Left lung (tissue), 10 donors: ENCODE measurements around the gene UNG. TPM values are rescaled to one million over a fixed set of nuclear protein-coding genes. Genes with fewer than 3 reads are reported as not detected.

Experiments used
- ATAC-seq: fragments of 200-7000 bp; cut with Tn5 transposase; one replicate; pipeline ENCODE4 v1.9.1; 2020; ENCODE audit warnings: moderate library complexity
- DNase-seq, 4 donors: peaks; one replicate each; pipeline ENCODE4 v3.0.0-alpha.2; 2013 to 2020
- H3K27ac ChIP-seq, 2 donors: fragments of 200-600 bp; sonication (generic) in 1 of 2; one replicate each; pipeline versions ENCODE4 v1.5.0 to v1.8.0; 2020 to 2021
- H3K27me3 ChIP-seq, 2 donors: fragments of 200-600 bp; sonication (generic) in 1 of 2; one replicate each; pipeline versions ENCODE4 v1.5.0 to v1.8.0; 2020 to 2021
- H3K36me3 ChIP-seq, 2 donors: fragments of 200-600 bp; sonication (generic) in 1 of 2; one replicate each; pipeline versions ENCODE4 v1.5.0 to v1.8.0; 2020 to 2021
- H3K4me1 ChIP-seq, 2 donors: fragments of 200-600 bp; one replicate each; pipeline ENCODE4 v1.8.0; 2021
- H3K4me3 ChIP-seq, 2 donors: fragments of 200-600 bp; sonication (generic) in 1 of 2; one replicate each; pipeline versions ENCODE4 v1.5.0 to v1.8.0; 2020 to 2021; ENCODE audit warnings: mild to moderate bottlenecking in 1 of 2
- H3K9me3 ChIP-seq, 2 donors: fragments of 200-600 bp; sonication (generic) in 1 of 2; one replicate each; pipeline versions ENCODE4 v1.5.0 to v1.8.0; 2020 to 2021
- intact Hi-C, 2 donors: fragments of 100-400 bp; cut with DNase I; formaldehyde crosslinking; loops; one replicate each; pipeline versions ENCODE4 v1.11.2 to v1.14.2; 2022
- polyA plus RNA-seq, 6 donors: library from polyadenylated mRNA; unstranded; fragments of 120-200 nt; gene quantifications; one replicate each; pipeline ENCODE4 v1.2.1, GENCODE V29; 2013; ENCODE audit not compliant: insufficient read length in 6 of 6
- total RNA-seq, 2 donors: library from RNA; stranded (reverse); fragmentation: NEBNext Ultra II Directional; extraction: Animal tissue kit (Norgen Biotek cat#: 25700); gene quantifications; one replicate each; pipeline ENCODE4 v1.2.1, GENCODE V29; 2021
- TF ChIP-seq, protein P1 (sequence below), 2 donors: fragments of 200-600 bp; sonication (generic) in 1 of 2; IDR thresholded peaks; one replicate each; pipeline versions ENCODE4 v1.5.0 to v1.8.0; 2021; ENCODE audit warnings: antibody characterized with exemption in 2 of 2
- donor health status: DM: no; HTN: yes; CAD: no.
- donor health status: DM: no; HTN: no; CAD: no.

Gene UNG
- total and polyA plus RNA-seq, 8 donors, result 22.4 to 55.7 (median 49.0) TPM

DNA sequence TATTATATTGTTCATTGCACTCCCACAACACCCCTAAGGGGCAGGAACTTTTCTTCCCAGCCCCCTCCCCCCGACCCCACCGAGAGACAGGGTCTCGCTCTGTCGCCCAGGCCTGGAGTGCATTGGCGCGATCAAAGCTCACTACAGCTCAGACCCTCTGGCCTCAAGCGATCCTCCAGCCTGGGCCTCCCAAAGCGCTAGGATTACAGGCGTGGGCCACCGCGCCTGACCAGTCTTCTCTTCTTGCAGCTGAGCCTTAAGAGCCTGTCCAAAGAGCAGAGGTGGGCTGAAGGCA lies 310 bp upstream of the UNG start:
- Histone ChIP-seq H3K9me3 (no peaks in the 10 kb centered on the region), H3K27me3 (no peaks in the 10 kb centered on the region), H3K36me3 (peaks cover 0 to 7% of the 10 kb centered on the region in 2 donors), H3K27ac (no peak overlapping the region), H3K4me3 (peak overlapping the region; percentile 24 to 76), H3K4me1 (peaks cover 11 to 44% of the 10 kb centered on the region in 2 donors)
- intact Hi-C loops, result no loop called here
- no peak for ATAC-seq
- DNase-seq, result no peak
- TF ChIP-seq, protein P1, sequence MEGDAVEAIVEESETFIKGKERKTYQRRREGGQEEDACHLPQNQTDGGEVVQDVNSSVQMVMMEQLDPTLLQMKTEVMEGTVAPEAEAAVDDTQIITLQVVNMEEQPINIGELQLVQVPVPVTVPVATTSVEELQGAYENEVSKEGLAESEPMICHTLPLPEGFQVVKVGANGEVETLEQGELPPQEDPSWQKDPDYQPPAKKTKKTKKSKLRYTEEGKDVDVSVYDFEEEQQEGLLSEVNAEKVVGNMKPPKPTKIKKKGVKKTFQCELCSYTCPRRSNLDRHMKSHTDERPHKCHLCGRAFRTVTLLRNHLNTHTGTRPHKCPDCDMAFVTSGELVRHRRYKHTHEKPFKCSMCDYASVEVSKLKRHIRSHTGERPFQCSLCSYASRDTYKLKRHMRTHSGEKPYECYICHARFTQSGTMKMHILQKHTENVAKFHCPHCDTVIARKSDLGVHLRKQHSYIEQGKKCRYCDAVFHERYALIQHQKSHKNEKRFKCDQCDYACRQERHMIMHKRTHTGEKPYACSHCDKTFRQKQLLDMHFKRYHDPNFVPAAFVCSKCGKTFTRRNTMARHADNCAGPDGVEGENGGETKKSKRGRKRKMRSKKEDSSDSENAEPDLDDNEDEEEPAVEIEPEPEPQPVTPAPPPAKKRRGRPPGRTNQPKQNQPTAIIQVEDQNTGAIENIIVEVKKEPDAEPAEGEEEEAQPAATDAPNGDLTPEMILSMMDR (IDR thresholded peaks at IDR 0.05), result no peak

DNA sequence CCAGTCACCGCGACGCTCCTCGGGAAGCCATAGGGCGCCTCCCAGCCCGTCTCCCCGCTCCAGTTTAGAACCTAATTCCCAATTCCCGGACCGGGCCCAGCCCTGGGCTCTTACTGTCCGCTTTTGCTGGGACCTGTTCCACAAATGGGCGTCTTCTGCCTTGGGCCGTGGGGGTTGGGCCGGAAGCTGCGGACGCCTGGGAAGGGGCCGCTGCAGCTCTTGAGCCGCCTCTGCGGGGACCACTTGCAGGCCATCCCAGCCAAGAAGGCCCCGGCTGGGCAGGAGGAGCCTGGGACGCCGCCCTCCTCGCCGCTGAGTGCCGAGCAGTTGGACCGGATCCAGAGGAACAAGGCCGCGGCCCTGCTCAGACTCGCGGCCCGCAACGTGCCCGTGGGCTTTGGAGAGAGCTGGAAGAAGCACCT lies 797 bp downstream of the UNG start:
- ATAC-seq, result peak; percentile 64
- peaks cover 0 to 18% of the 10 kb centered on the region in 2 donors for H3K36me3 ChIP-seq
- peak in 3 of 4 donors; percentile 73 to 89 (median 87) for DNase-seq
- H3K27me3 ChIP-seq, result no peaks in the 10 kb centered on the region
- TF ChIP-seq, protein P1 (IDR thresholded peaks at IDR 0.05), result no peak
- H3K27ac ChIP-seq, result peak overlapping the region; percentile 76 to 81
- H3K4me3 ChIP-seq, result peak overlapping the region; percentile 76 to 97
- intact Hi-C loops, result no loop called here
- H3K9me3 ChIP-seq, result no peaks in the 10 kb centered on the region
- H3K4me1 ChIP-seq, result peaks cover 3 to 34% of the 10 kb centered on the region in 2 donors

DNA sequence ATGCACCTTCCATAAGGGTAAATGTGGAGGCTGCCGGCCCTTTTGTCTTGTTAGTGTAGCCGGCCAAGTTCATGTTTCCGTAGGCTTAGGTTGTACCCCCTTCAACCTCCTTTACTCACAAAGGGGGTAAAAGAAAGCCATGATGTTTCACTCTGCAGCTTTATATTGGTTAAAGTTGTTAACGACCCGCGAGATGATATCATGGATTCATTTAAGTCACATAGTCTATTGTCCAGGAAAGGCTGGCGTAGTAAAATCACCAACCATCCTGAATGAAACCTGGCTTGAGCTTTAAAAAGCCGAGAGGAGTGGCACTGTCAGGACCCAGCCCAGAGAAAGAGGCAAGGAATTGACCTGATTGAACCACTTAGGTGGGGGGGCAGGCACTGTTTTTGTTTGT lies 1.3 kb downstream of the UNG start:
- peak overlapping the region; percentile 76 to 97 for H3K4me3 ChIP-seq
- H3K4me1 ChIP-seq, result peaks cover 3 to 32% of the 10 kb centered on the region in 2 donors
- no peaks in the 10 kb centered on the region for H3K9me3 ChIP-seq
- DNase-seq (no peak), ATAC-seq (peak; percentile 4)
- intact Hi-C loops, result no loop called here
- peaks cover 0 to 23% of the 10 kb centered on the region in 2 donors for H3K36me3 ChIP-seq
- H3K27ac ChIP-seq, result peak overlapping the region; percentile 76 to 81
- H3K27me3 ChIP-seq, result no peaks in the 10 kb centered on the region
- TF ChIP-seq, protein P1 (IDR thresholded peaks at IDR 0.05), result no peak

DNA sequence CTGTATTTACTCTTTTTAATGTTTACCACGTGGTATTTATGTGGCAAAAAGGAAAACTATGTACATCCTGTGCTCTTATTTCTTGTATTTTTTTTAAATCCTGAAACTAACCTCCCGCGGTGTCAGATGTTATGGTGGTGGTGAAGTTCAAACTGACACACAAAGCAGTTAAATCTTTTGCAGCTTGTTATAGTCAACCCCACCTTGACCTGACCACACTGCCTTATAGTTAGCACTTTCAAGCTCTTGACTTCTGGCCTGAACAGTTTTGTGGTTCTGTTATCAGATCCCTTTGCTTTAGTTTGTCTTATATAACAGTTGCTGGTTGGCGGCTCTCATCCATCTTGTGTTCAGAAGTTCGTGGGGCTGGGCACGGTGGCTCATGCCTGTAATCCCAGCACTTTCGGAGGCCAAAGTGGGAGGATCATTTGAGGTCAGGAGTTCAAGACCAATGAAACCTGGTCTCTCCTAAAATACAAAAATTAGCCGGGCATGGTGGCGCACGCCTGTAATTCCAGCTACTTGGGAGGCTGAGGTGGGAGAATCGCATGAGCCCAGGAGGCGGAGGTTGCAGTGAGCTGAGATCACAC lies 2.1 kb downstream of the UNG start:
- Histone ChIP-seq H3K4me3 (peak overlapping the region in 1 of 2 donors; percentile 76), H3K4me1 (peaks cover 3 to 29% of the 10 kb centered on the region in 2 donors), H3K36me3 (peaks cover 0 to 32% of the 10 kb centered on the region in 2 donors), H3K9me3 (no peaks in the 10 kb centered on the region), H3K27me3 (no peaks in the 10 kb centered on the region), H3K27ac (no peak overlapping the region)
- TF ChIP-seq, protein P1 (IDR thresholded peaks at IDR 0.05), result no peak
- intact Hi-C loops, result no loop called here
- DNase-seq (no peak), ATAC-seq (no peak)

DNA sequence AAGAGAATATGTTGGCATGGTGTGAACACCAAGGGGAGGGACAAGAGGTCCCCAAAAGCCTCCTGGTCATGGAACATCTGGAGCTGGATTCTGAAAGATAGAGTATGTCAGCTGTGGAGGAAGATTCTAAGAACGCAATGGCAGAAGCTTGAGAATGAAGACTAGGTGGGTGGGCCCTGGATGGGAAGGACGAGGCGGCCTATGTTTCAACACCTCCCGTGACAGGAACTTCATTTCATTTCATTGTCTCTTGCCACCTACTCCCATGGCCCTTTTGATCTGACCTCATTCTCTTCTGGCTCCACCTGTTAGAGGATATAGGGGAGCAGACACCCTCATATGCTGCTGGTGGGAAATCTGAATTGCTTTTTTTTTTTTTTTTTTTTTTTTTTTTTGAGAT lies 3.3 kb downstream of the UNG start:
- ATAC-seq (no peak), DNase-seq (no peak)
- no peaks in the 10 kb centered on the region for H3K9me3 ChIP-seq
- TF ChIP-seq, protein P1 (IDR thresholded peaks at IDR 0.05), result no peak
- H3K36me3 ChIP-seq, result peaks cover 0 to 44% of the 10 kb centered on the region in 2 donors
- H3K4me3 ChIP-seq, result no peak overlapping the region
- no peak overlapping the region for H3K27ac ChIP-seq
- intact Hi-C loops, result no loop called here
- H3K4me1 ChIP-seq, result peaks cover 3 to 29% of the 10 kb centered on the region in 2 donors
- H3K27me3 ChIP-seq, result no peaks in the 10 kb centered on the region
